ENCODE data around the gene ACMSD. TPM values are rescaled to one million over a fixed set of nuclear protein-coding genes. Genes with fewer than 3 reads are reported as not detected.

ACMSD gene
- not detected for total RNA-seq
- long read RNA-seq, partial matches to known transcripts: 0 of 1 reads
- long read RNA-seq, other reads (novel, unspliced or antisense): 1 of 1 reads

GRCh38 chr2:134838143-134838620 lies at the start of gene ACMSD:
Gene ACMSD, plus strand, starts transcription at chr2:134838616. Its CDS starts 67 bp downstream, at chr2:134838683.
- H3K36me3 ChIP-seq: no peaks in the 10 kb centered on the region
- no peak for ATAC-seq
- no peak for TF ChIP-seq CTCF (IDR thresholded peaks at IDR 0.05)
- H3K4me3 ChIP-seq: no peak within 1 kb of the TSS
- peak within 1 kb of the TSS; percentile 63 for H3K27ac ChIP-seq
- no peaks in the 10 kb centered on the region for H3K27me3 ChIP-seq
- H3K9me3 ChIP-seq: no peaks in the 10 kb centered on the region
- intact Hi-C loops (cut with DNase I): no loop called here
- DNase-seq: no peak
- no peaks in the 10 kb centered on the region for H3K4me1 ChIP-seq

- no peaks in the 10 kb centered on the region for H3K4me1 ChIP-seq
- H3K4me3 ChIP-seq: no peak overlapping the region
- intact Hi-C loops (cut with DNase I): no loop called here
- H3K27ac ChIP-seq: no peak overlapping the region
- no peaks in the 10 kb centered on the region for H3K27me3 ChIP-seq
- H3K9me3 ChIP-seq: no peaks in the 10 kb centered on the region
- no peaks in the 10 kb centered on the region for H3K36me3 ChIP-seq
- DNase-seq: no peak
- TF ChIP-seq CTCF (IDR thresholded peaks at IDR 0.05): peak; percentile 11
- ATAC-seq: no peak
These were observed 47.9 kb upstream of the ACMSD start for GRCh38 chr2:134790487-134790886.

GRCh38 chr2:134791616-134792015 lies 46.8 kb upstream of the ACMSD start:
- Histone ChIP-seq H3K27ac (no peak overlapping the region), H3K9me3 (no peaks in the 10 kb centered on the region), H3K36me3 (no peaks in the 10 kb centered on the region), H3K27me3 (no peaks in the 10 kb centered on the region), H3K4me3 (no peak overlapping the region), H3K4me1 (no peaks in the 10 kb centered on the region)
- DNase-seq (no peak), ATAC-seq (no peak)
- intact Hi-C loops (cut with DNase I): no loop called here
- no peak for TF ChIP-seq CTCF (IDR thresholded peaks at IDR 0.05)

GRCh38 chr2:134792186-134792585 lies 46.2 kb upstream of the ACMSD start:
- TF ChIP-seq CTCF (IDR thresholded peaks at IDR 0.05): no peak
- Histone ChIP-seq H3K27ac (no peak overlapping the region), H3K27me3 (no peaks in the 10 kb centered on the region), H3K36me3 (no peaks in the 10 kb centered on the region), H3K4me1 (no peaks in the 10 kb centered on the region), H3K9me3 (no peaks in the 10 kb centered on the region), H3K4me3 (no peak overlapping the region)
- intact Hi-C loops (cut with DNase I): no loop called here
- ATAC-seq (no peak), DNase-seq (no peak)

- intact Hi-C loops (cut with DNase I): no loop called here
These were observed 42.7 kb upstream of the ACMSD start for GRCh38 chr2:134795765-134796164.

More at GRCh38 chr2:134795765-134796164, 42.7 kb upstream of the ACMSD start:
- no peak overlapping the region for H3K4me3 ChIP-seq
- H3K9me3 ChIP-seq: no peaks in the 10 kb centered on the region
- ATAC-seq: no peak
- no peak for TF ChIP-seq CTCF (IDR thresholded peaks at IDR 0.05)
- H3K36me3 ChIP-seq: no peaks in the 10 kb centered on the region
- H3K27me3 ChIP-seq: no peaks in the 10 kb centered on the region
- H3K4me1 ChIP-seq: no peaks in the 10 kb centered on the region
- DNase-seq: no peak
- no peak overlapping the region for H3K27ac ChIP-seq
